ENCODE data around the gene ODAM.

GRCh38 chr4:70192895-70193294, 2.6 kb upstream of the ODAM start:
- TF ChIP-seq POLR2A (IDR thresholded peaks at IDR 0.05): no peak
- TF ChIP-seq CTCF (IDR thresholded peaks at IDR 0.05): no peak
- TF ChIP-seq POLR2AphosphoS5 (IDR thresholded peaks at IDR 0.05): no peak
- TF ChIP-seq EP300 (IDR thresholded peaks at IDR 0.05): no peak
